ENCODE measurements around the gene NRAP. TPM values are rescaled to one million over a fixed set of nuclear protein-coding genes. Genes with fewer than 3 reads are reported as not detected.

NRAP gene
- total RNA-seq, 1 experiment from 2014 or later: not detected

- H3K4me2 ChIP-seq (ENCODE audit: insufficient read depth, insufficient read length, low read length): no peak overlapping the region
- no peak overlapping the region for H3K4me3 Mint-ChIP-seq
- no peak overlapping the region for H4K8ac ChIP-seq (replicated peaks; ENCODE audit: insufficient read length, low read depth, low read length)
- H3K79me1 ChIP-seq (ENCODE audit: insufficient read depth, low read depth, low read length, poor library complexity, severe bottlenecking): no peaks in the 10 kb centered on the region
- no peak overlapping the region for H2BK15ac ChIP-seq (ENCODE audit: low read depth, low read length)
- no peaks in the 10 kb centered on the region for H3K23me2 ChIP-seq (ENCODE audit: insufficient read length, low read depth, low read length, poor library complexity, severe bottlenecking)
- no peaks in the 10 kb centered on the region for H3K9me3 Mint-ChIP-seq
- H4K5ac ChIP-seq (ENCODE audit: insufficient read length, low read depth, low read length): no peak overlapping the region
- DNase-seq: no peak
- H3T11ph ChIP-seq (ENCODE audit: low read length): no peak overlapping the region
- H3K27ac Mint-ChIP-seq: no peak overlapping the region
- peaks cover 10% of the 10 kb centered on the region; the same call in 1 of the 2 replicates for H3K4me1 ChIP-seq (ENCODE audit: insufficient read depth, low read length)
- H3K18ac ChIP-seq (ENCODE audit: insufficient read length, low read depth, low read length): no peak overlapping the region
- no peak overlapping the region for H3K9ac ChIP-seq (ENCODE audit: extremely low read depth, insufficient read length, low read length)
- no peak overlapping the region for H3K14ac ChIP-seq (ENCODE audit: insufficient read depth, low read length)
- H2BK20ac ChIP-seq (ENCODE audit: low read depth, low read length, poor library complexity, severe bottlenecking): no peak overlapping the region
- no peak overlapping the region for H2BK5ac ChIP-seq (ENCODE audit: insufficient read length, low read length)
- no peaks in the 10 kb centered on the region for H3K79me2 ChIP-seq (ENCODE audit: insufficient read depth, low read length)
- no peak overlapping the region for H3K27ac ChIP-seq (ENCODE audit: insufficient read length, low read depth, low read length)
- WGBS (ENCODE audit: extremely low coverage, insufficient read length, low lambda C conversion rate): no CpG with 5 or more reads among the region's 6 CpGs
- no peak overlapping the region for H2BK120ac ChIP-seq (ENCODE audit: low read depth, low read length, poor library complexity, severe bottlenecking)
- no peak overlapping the region for H2BK12ac ChIP-seq (ENCODE audit: insufficient read length, low read depth, low read length)
- no peak overlapping the region for H3K4ac ChIP-seq (ENCODE audit: low read depth, low read length)
- H3K9me3 ChIP-seq (ENCODE audit: control insufficient read depth, low read depth, low read length): no peaks in the 10 kb centered on the region
- no peaks in the 10 kb centered on the region for H3K27me3 ChIP-seq (ENCODE audit: insufficient read depth, low read length)
- H4K20me1 ChIP-seq (ENCODE audit: control insufficient read depth, insufficient read depth, insufficient read length): no peaks in the 10 kb centered on the region
- peaks cover 0 to 6% (median 4%) of the 10 kb centered on the region in 3 experiments; a peak in 2 of 7 replicates for H3K36me3 Mint-ChIP-seq (ENCODE audit: insufficient read depth in 1 of 3, low read depth in 3 of 3)
- H3K27me3 Mint-ChIP-seq (ENCODE audit: low read depth): no peaks in the 10 kb centered on the region; the same call in 1 of the 2 replicates
- H3K56ac ChIP-seq (ENCODE audit: insufficient read length, low read depth, low read length): no peak overlapping the region
- no peak overlapping the region for H2AFZ ChIP-seq (ENCODE audit: low read length)
- H3K4me1 Mint-ChIP-seq: peaks cover 27 to 34% of the 10 kb centered on the region in 2 experiments
- no peak overlapping the region for H3K23ac ChIP-seq (ENCODE audit: insufficient read length, low read depth, low read length)
- no peak overlapping the region for H2AK5ac ChIP-seq (ENCODE audit: insufficient read length, low read length)
- H4K91ac ChIP-seq (ENCODE audit: insufficient read length, low read depth, low read length): no peak overlapping the region
- TF ChIP-seq CTCF (conservative IDR thresholded peaks at IDR 0.05): peak; percentile 84
Observed at GRCh38 chr10:113704637-113705343, 40.9 kb upstream of the NRAP start.

All from H9 (cell line).